Epithelial cell of esophagus (primary cell): ENCODE results near the gene MACROD1.
A peak's percentile ranks its signal among the peaks of the same experiment; 100 is the strongest.

ENCODE experiments used
- DNase-seq: peaks from one replicate; pipeline ENCODE4 v3.0.0; 2010; ENCODE audit warnings: low read depth
- H3K4me3 ChIP-seq: 2 replicates; pipeline ENCODE4 v1.5.1; 2011; ENCODE audit warnings: mild to moderate bottlenecking, low read length, control low read depth
- CTCF ChIP-seq: IDR thresholded peaks from 2 replicates; pipeline ENCODE4 v1.5.1; 2011; ENCODE audit warnings: low read depth, mild to moderate bottlenecking, low read length, control low read depth, inconsistent platforms; ENCODE audit not compliant: insufficient read depth; ENCODE audit errors: missing control alignments

Gene MACROD1

GRCh38 chr11:64078284-64078683, 87.6 kb downstream of the MACROD1 start:
- DNase-seq, result no peak
- TF ChIP-seq CTCF, result no peak
- H3K4me3 ChIP-seq, result no peak overlapping the region

- no peak overlapping the region for H3K4me3 ChIP-seq
- DNase-seq, result no peak
- TF ChIP-seq CTCF, result no peak
Measured at GRCh38 chr11:64077607-64078006, 88.3 kb downstream of the MACROD1 start.

- DNase-seq, result no peak
- no peak overlapping the region for H3K4me3 ChIP-seq
- no peak for TF ChIP-seq CTCF
Measured at GRCh38 chr11:64076758-64077157, 89.2 kb downstream of the MACROD1 start.

GRCh38 chr11:64074239-64074638, 91.7 kb downstream of the MACROD1 start:
- H3K4me3 ChIP-seq, result no peak overlapping the region
- DNase-seq, result peak; percentile 54
- TF ChIP-seq CTCF, result no peak

GRCh38 chr11:64073542-64073941, 92.4 kb downstream of the MACROD1 start:
- TF ChIP-seq CTCF, result no peak
- DNase-seq, result no peak
- no peak overlapping the region for H3K4me3 ChIP-seq

- no peak for TF ChIP-seq CTCF
- no peak for DNase-seq
- no peak overlapping the region for H3K4me3 ChIP-seq
Measured at GRCh38 chr11:64072871-64073270, 93.0 kb downstream of the MACROD1 start.

GRCh38 chr11:64072403-64072802, 93.5 kb downstream of the MACROD1 start:
- TF ChIP-seq CTCF, result no peak
- DNase-seq, result no peak
- H3K4me3 ChIP-seq, result no peak overlapping the region
